ENCODE data around the gene POLR2A.
A peak's percentile ranks its signal among the peaks of the same experiment; 100 is the strongest.

The POLR2A gene

DNA sequence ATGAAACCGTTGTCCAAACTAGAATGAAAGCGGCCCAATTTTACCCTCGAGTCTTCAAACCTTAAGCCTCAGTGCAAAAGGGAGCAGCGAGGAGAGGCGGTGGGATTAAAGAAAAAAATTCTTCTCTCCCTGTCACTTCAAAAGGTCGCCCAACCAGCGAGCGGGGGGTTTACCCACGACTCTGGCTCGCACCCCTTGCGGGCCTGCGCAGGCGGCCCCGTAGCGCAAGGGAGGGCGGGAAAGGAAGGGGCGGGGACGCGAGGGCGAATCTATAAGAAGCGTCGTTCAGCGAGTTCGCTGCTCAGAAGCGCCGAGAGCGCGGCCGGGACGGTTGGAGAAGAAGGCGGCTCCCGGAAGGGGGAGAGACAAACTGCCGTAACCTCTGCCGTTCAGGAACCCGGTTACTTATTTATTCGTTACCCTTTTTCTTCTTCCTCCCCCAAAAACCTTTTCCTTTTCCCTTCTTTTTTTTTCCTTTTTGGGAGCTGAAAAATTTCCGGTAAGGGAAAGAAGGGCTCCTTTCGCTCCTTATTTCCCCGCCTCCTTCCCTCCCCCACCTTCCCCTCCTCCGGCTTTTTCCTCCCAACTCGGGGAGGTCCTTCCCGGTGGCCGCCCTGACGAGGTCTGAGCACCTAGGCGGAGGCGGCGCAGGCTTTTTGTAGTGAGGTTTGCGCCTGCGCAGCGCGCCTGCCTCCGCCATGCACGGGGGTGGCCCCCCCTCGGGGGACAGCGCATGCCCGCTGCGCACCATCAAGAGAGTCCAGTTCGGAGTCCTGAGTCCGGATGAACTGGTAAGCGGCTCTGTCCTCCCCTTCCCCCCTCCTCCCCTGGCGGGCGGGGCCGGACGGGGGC, at the start of gene POLR2A:
Gene POLR2A, plus strand, starts transcription at position 300 of the 852 bp plus-strand sequence.
- no peaks in the 10 kb centered on the region for H3K27me3 ChIP-seq (ENCODE audit: insufficient read depth, low read length)
- H3K4me1 ChIP-seq (ENCODE audit: insufficient read depth, low read length) = peaks cover 32% of the 10 kb centered on the region
- no peaks in the 10 kb centered on the region for H3K9me3 ChIP-seq (ENCODE audit: low read length)
- H2AFZ ChIP-seq (ENCODE audit: low read depth, low read length) = peak within 1 kb of the TSS; percentile 30
- H3K4me3 ChIP-seq (ENCODE audit: low read length) = peak within 1 kb of the TSS; percentile 81
- peaks cover 11% of the 10 kb centered on the region for H3K36me3 ChIP-seq (ENCODE audit: insufficient read depth, low read length)

DNA sequence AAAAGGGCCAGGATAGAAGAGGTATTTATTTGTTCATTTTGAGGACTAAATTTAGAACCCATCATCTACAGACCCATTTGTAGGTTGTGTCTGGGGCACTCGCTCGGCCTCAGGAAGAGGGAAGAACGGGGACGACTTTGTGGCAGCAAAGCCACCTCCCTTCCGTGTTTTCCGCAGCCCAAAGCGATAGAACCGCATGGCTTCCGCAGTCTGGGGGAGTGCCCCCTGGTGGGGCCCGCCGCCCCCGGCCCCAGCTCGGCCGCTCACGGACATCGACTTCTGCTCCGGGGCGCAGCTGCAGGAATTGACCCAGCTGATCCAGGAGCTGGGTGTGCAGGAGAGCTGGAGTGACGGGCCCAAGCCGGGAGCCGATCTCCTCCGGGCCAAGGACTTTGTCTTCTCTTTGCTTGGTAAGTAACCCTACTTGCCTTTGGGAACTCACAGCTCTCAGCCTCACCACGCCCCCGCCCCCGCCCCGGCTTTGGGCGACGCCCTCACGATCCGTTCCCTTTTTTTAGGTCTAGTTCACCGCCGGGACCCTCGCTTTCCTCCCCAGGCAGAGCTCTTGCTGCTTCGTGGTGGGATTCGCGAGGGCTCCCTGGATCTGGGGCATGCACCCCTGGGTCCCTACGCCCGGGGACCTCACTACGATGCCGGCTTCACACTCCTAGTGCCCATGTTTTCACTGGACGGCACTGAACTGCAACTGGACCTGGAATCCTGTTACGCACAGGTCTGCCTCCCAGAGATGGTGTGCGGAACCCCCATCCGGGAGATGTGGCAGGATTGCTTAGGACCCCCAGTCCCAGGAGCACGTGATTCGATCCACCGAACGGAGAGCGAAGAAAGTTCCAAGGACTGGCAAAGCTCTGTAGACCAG, 48.2 kb upstream of the POLR2A start:
- H3K27me3 ChIP-seq (ENCODE audit: insufficient read depth, low read length) = peaks cover 29% of the 10 kb centered on the region
- peak overlapping the region; percentile 49 for H3K4me3 ChIP-seq (ENCODE audit: low read length)

DNA sequence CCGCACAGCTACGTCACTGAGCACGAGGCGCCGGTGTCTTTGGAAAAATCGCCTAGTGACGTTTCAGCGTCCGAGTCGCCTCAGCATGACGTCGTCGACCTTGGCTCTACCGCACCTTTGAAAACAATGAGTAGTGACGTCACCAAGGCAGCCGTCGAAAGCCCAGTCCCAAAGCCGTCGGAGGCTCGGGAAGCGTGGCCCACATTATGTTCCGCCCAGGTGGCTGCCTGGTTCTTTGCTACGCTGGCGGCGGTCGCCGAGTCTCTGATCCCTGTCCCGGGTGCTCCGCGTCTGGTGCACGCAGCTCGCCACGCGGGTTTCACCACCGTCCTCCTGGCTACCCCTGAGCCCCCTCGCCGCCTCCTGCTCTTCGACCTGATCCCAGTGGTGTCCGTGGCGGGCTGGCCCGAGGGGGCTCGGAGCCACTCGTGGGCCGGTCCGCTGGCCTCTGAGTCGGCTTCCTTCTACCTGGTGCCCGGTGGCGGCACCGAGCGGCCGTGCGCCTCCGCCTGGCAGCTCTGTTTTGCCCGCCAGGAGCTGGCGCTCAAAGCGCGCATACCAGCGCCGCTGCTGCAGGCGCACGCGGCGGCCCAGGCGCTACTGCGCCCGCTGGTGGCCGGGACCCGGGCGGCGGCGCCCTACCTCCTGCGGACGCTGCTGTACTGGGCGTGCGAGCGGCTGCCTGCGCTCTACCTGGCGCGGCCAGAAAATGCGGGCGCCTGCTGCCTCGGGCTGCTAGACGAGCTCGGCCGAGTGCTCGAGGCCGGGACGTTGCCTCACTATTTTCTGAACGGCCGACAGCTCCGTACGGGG, 47.4 kb upstream of the POLR2A start:
- Histone ChIP-seq H3K4me1 (ENCODE audit: insufficient read depth, low read length) (peaks cover 42% of the 10 kb centered on the region), H3K9me3 (ENCODE audit: low read length) (peaks cover 3% of the 10 kb centered on the region), H3K27me3 (ENCODE audit: insufficient read depth, low read length) (peaks cover 29% of the 10 kb centered on the region), H2AFZ (ENCODE audit: low read depth, low read length) (no peak overlapping the region), H3K4me3 (ENCODE audit: low read length) (peak overlapping the region; percentile 25), H3K36me3 (ENCODE audit: insufficient read depth, low read length) (no peaks in the 10 kb centered on the region)

More for the DNA sequence above, 48.2 kb upstream of the POLR2A start:
- H2AFZ ChIP-seq (ENCODE audit: low read depth, low read length) = peak overlapping the region; percentile 13
- peaks cover 3% of the 10 kb centered on the region for H3K9me3 ChIP-seq (ENCODE audit: low read length)
- H3K4me1 ChIP-seq (ENCODE audit: insufficient read depth, low read length) = peaks cover 36% of the 10 kb centered on the region
- H3K36me3 ChIP-seq (ENCODE audit: insufficient read depth, low read length) = no peaks in the 10 kb centered on the region

DNA sequence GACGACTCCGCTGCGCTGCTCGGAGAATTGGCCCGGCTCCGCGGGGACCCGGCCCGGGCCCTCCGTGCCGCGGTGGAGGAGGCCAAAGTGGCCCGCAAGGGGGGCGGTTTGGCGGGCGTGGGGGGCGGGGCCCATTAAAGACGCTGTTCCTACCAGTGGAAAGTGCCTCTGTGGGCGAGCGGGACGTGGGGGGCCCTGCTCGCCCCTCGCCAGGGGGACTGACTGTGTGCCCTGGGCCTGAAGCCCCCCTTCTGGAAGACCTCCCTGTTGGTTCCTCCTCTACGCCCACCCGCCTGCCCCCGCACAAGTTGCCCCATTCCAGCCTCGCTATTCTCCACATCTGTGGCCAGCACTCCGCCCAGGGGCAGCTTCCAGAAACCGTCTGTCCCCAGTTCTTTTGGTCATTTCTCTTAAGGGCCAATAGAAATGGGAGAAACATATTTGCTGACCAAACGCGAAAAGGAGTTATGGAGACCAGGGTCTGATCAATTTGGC, 46.8 kb upstream of the POLR2A start:
- peak overlapping the region; percentile 35 for H2AFZ ChIP-seq (ENCODE audit: low read depth, low read length)
- peaks cover 42% of the 10 kb centered on the region for H3K4me1 ChIP-seq (ENCODE audit: insufficient read depth, low read length)
- no peaks in the 10 kb centered on the region for H3K36me3 ChIP-seq (ENCODE audit: insufficient read depth, low read length)
- H3K9me3 ChIP-seq (ENCODE audit: low read length) = peaks cover 1% of the 10 kb centered on the region
- peaks cover 29% of the 10 kb centered on the region for H3K27me3 ChIP-seq (ENCODE audit: insufficient read depth, low read length)
- peak overlapping the region; percentile 36 for H3K4me3 ChIP-seq (ENCODE audit: low read length)

DNA sequence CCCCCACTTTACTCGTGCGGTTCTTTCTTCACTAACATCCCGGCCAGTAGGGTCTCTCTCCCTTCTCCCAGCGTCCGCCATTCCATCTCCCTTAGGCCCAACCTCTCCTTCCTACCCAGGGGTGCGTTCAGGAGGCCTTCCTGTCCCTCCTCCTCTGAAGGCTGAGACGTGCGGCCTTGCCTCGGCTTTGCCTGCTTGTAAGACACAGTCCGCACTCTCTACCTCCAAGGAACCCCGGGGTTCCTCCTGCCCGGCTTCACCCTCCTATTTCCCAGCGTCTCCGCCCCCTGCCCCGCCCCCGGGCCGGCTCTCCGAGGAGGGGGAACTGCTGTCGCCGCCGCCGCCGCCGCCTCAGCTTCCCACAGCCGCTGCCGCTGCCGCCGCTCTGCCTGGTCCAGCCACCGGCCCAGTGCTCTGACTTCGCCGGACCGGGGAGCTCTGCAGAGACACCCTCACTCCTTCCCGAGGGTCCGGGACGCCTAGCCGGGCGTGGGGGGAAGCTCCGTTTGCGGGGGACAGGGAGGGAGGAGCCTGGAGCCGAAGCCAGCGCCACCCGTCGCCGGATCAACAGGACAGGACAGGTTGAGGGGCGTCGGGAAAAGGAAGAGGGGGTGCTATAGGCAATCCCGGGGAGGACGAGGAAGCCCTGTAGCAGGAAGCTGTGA, 46.1 kb upstream of the POLR2A start:
- peak overlapping the region; percentile 35 for H2AFZ ChIP-seq (ENCODE audit: low read depth, low read length)
- H3K36me3 ChIP-seq (ENCODE audit: insufficient read depth, low read length) = no peaks in the 10 kb centered on the region
- peaks cover 42% of the 10 kb centered on the region for H3K4me1 ChIP-seq (ENCODE audit: insufficient read depth, low read length)
- H3K27me3 ChIP-seq (ENCODE audit: insufficient read depth, low read length) = peaks cover 29% of the 10 kb centered on the region
- H3K9me3 ChIP-seq (ENCODE audit: low read length) = no peaks in the 10 kb centered on the region
- H3K4me3 ChIP-seq (ENCODE audit: low read length) = peak overlapping the region; percentile 36

DNA sequence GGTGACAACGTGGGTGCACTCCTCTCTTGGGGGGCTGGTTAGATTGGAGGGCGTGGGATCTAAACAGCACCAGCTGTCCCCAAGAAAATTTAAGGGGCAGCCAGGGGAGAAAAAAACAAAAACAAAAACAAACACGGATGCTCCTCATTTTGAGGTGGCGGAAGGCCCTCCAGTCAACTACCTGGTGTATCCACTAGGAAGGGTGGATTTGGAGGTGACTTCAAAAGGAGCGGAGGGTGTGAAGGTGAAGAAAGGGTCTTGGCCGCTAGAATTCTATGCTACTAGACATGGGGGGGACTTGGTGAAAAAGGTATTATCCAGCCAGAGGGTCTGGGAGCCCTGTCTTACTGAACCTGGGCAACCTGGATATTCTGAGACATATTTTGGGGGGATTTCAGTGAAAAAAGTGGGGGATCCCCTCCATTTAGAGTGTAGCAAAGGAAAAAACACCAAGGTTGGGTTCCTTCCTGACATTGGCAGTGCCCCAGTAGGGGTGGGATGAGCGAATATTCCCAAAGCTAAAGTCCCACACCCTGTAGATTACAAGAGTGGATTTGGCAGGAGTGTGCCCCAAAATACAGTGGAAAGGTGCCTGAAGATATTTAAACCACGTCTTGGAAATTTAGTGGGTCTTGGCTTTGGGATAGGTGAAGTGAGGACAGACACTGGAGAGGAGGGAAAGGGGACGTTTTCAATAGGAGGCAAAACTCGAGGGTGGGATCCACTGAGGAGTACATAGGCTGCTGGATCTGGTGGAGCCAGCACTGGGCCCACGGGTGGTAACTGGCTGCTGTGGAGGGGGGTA, 45.3 kb upstream of the POLR2A start:
- H2AFZ ChIP-seq (ENCODE audit: low read depth, low read length) = no peak overlapping the region
- peaks cover 42% of the 10 kb centered on the region for H3K4me1 ChIP-seq (ENCODE audit: insufficient read depth, low read length)
- no peaks in the 10 kb centered on the region for H3K36me3 ChIP-seq (ENCODE audit: insufficient read depth, low read length)
- peak overlapping the region; percentile 36 for H3K4me3 ChIP-seq (ENCODE audit: low read length)
- peaks cover 29% of the 10 kb centered on the region for H3K27me3 ChIP-seq (ENCODE audit: insufficient read depth, low read length)
- no peaks in the 10 kb centered on the region for H3K9me3 ChIP-seq (ENCODE audit: low read length)

DNA sequence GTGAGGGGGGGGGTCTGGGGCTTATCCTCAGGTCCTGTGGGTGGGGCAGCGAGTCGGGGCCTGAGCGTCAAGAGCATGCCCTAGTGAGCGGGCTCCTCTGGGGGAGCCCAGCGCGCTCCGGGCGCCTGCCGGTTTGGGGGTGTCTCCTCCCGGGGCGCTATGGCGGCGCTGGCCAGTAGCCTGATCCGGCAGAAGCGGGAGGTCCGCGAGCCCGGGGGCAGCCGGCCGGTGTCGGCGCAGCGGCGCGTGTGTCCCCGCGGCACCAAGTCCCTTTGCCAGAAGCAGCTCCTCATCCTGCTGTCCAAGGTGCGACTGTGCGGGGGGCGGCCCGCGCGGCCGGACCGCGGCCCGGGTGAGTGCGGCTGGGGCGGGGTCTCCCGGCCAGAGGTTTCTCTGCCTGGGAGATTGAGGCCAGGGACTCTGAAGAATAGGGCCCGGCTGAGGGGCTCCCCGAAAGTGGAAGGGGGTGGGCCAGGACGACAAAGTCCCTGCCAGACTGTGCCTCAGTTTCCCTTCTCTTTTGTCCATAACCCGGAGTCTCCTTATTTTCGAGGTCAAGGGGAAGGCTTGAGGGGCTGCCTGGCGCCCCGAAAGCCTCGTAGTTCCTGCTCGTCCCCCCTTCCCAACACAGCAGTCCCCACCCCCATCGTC, 44.6 kb upstream of the POLR2A start, which contains the start of gene FGF11:
Gene FGF11, plus strand, starts transcription at position 51 of the 651 bp plus-strand sequence. Its CDS starts 109 bp downstream, at position 160.
- Histone ChIP-seq H3K4me3 (ENCODE audit: low read length) (peak within 1 kb of the TSS; percentile 55), H3K27me3 (ENCODE audit: insufficient read depth, low read length) (peaks cover 29% of the 10 kb centered on the region), H3K4me1 (ENCODE audit: insufficient read depth, low read length) (peaks cover 42% of the 10 kb centered on the region), H3K36me3 (ENCODE audit: insufficient read depth, low read length) (no peaks in the 10 kb centered on the region), H3K9me3 (ENCODE audit: low read length) (no peaks in the 10 kb centered on the region), H2AFZ (ENCODE audit: low read depth, low read length) (peak within 1 kb of the TSS; percentile 52)

DNA sequence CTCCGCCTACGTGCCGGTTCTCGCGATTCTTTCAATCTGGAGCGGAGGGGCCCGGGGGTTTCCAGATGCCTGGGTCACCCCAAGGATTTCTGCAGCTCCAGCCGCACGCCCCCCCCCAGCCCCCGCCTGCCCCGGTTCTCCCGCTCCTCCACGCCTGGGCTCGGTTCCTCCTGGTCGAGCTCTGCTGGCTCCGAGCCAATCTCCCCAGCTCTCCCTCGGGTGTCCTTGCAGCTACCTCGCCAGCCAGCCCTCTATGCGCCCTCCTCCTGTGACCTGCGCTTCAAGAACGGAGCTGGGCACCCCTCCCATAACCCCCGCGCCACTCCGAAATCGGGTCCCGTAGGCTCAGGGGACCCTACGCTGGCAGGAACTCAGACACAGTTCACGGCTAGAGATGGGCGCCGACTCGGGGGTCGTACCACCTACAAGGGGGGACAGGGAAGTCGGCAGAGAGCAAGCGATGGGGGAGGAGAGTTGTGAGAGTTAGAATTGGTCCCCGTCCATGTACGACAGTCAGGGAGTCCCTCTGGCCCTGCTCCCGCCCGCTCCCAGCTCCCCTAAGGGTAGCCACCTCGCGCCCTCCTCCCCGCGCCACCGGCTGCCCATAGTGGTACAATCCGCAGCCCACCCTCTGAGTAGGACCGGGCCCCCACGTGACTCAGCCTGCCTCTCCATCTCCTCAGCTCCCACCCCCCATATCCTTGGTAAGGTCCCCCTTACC, 43.9 kb upstream of the POLR2A start:
- Histone ChIP-seq H3K36me3 (ENCODE audit: insufficient read depth, low read length) (no peaks in the 10 kb centered on the region), H3K27me3 (ENCODE audit: insufficient read depth, low read length) (peaks cover 29% of the 10 kb centered on the region), H3K4me1 (ENCODE audit: insufficient read depth, low read length) (peaks cover 44% of the 10 kb centered on the region)

DNA sequence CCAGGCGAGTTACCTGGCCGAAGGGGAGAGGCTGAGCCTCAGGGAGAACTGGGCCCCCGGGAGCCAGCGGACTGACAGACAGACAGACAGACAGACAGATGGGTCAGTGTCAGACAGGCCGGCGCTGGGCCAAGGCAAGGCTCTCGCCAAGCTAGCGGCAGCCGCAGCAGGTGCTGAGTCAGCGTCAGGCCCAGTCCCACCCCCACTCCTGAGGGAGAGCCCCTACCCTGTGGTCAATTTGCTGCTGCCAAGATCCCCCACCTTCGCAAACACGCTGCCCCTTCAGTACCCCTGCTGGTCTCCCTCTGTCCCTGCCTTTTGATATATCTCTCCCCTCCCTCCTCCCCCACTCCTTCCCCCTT, 43.4 kb upstream of the POLR2A start:
- Histone ChIP-seq H3K4me1 (ENCODE audit: insufficient read depth, low read length) (peaks cover 39% of the 10 kb centered on the region), H2AFZ (ENCODE audit: low read depth, low read length) (peak overlapping the region; percentile 52), H3K4me3 (ENCODE audit: low read length) (peak overlapping the region; percentile 55), H3K27me3 (ENCODE audit: insufficient read depth, low read length) (peaks cover 26% of the 10 kb centered on the region), H3K9me3 (ENCODE audit: low read length) (no peaks in the 10 kb centered on the region), H3K36me3 (ENCODE audit: insufficient read depth, low read length) (no peaks in the 10 kb centered on the region)

More for the DNA sequence above, 43.9 kb upstream of the POLR2A start:
- no peaks in the 10 kb centered on the region for H3K9me3 ChIP-seq (ENCODE audit: low read length)
- peak overlapping the region; percentile 55 for H3K4me3 ChIP-seq (ENCODE audit: low read length)
- peak overlapping the region; percentile 52 for H2AFZ ChIP-seq (ENCODE audit: low read depth, low read length)

DNA sequence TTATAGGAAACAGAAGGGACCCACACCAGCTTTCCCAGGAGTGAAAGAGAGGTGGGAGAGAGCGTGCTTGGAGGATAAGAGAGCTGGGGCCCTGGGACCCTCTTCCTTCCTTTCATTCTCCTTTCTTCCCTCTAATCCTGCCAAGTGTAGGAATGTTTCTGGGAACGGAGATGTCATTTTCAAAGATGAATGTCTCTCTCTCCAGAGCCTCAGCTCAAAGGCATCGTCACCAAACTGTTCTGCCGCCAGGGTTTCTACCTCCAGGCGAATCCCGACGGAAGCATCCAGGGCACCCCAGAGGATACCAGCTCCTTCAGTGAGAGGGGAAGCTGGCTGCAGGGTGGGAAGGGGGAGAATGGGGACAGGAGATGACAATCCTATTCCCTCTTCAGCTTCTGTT, 42.9 kb upstream of the POLR2A start:
- Histone ChIP-seq H3K4me3 (ENCODE audit: low read length) (peak overlapping the region; percentile 55), H3K4me1 (ENCODE audit: insufficient read depth, low read length) (peaks cover 37% of the 10 kb centered on the region), H3K9me3 (ENCODE audit: low read length) (no peaks in the 10 kb centered on the region), H3K36me3 (ENCODE audit: insufficient read depth, low read length) (no peaks in the 10 kb centered on the region), H3K27me3 (ENCODE audit: insufficient read depth, low read length) (peaks cover 22% of the 10 kb centered on the region), H2AFZ (ENCODE audit: low read depth, low read length) (no peak overlapping the region)

DNA sequence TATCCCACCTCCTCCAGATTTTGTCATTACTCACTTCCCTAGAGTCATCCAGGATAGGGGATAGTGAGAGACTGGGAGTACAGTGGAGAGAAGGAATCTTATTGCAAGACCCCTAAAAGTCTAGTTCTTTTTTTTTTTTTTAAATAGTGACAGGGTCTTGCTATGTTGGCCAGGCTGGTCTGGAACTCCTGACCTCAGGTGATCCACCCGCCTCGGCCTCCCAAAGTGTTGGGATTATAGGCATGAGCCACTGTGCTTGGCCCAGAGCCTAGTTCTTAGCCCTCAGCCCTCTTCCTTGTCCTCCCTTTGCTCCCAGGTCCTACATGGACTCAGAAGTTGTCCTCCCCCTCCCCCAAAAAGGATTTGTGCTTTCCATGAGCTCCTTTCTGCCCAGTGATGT, 42.0 kb upstream of the POLR2A start:
- no peaks in the 10 kb centered on the region for H3K9me3 ChIP-seq (ENCODE audit: low read length)
- no peaks in the 10 kb centered on the region for H3K36me3 ChIP-seq (ENCODE audit: insufficient read depth, low read length)
- H3K4me3 ChIP-seq (ENCODE audit: low read length) = no peak overlapping the region
- no peak overlapping the region for H2AFZ ChIP-seq (ENCODE audit: low read depth, low read length)
- peaks cover 37% of the 10 kb centered on the region for H3K4me1 ChIP-seq (ENCODE audit: insufficient read depth, low read length)
- H3K27me3 ChIP-seq (ENCODE audit: insufficient read depth, low read length) = peaks cover 18% of the 10 kb centered on the region
